K562 (cell line): ENCODE measurements around the gene SIT1. TPM values are rescaled to one million over a fixed set of nuclear protein-coding genes. Genes with fewer than 3 reads are reported as not detected.

Experiments
- ATAC-seq: fragments of 200-7000 bp; cut with Tn5 transposase; 3 replicates; pipeline ENCODE4 v1.9.1; 2020; ENCODE audit warnings: moderate library complexity
- BruUV-seq: library from RNA; stranded (reverse); fragments of 400-500 nt; replicated peaks from 2 replicates; lab custom pipeline; 2021; lab: Mats Ljungman, UMichigan
- CTCF ChIA-PET: fragments of 300-600 bp; formaldehyde crosslinking; extraction: SDS; loops from one replicate; lab custom pipeline; 2021; ENCODE audit warnings: low intra/inter-chr PET ratio; lab: Yijun Ruan, JAX
- POLR2A ChIA-PET: fragments of 300-600, 350-650 bp; sonication (Branson Sonifier 250); formaldehyde crosslinking; extraction: SDS; loops from one replicate; lab custom pipeline; 2021; ENCODE audit warnings: antibody characterized with exemption, inconsistent platforms; lab: Yijun Ruan, JAX
- DNase-seq, 4 experiments: peaks; one replicate each; pipeline versions ENCODE4 v3.0.0 to v3.0.0-alpha.2; 2011 to 2018; ENCODE audit warnings: low spot score in 3 of 4, mixed read lengths in 3 of 4; ENCODE audit errors: extremely low read depth in 1 of 4
- FAIRE-seq: peaks from 2 replicates; lab custom pipeline; 2011; peaks lifted over from hg19 to GRCh38; lab: Jason Lieb, UNC
- H2AFZ ChIP-seq: 2 replicates; pipeline ENCODE4 v1.6.0; 2011; ENCODE audit warnings: low read depth, low read length, control low read depth, inconsistent platforms
- H3K27ac ChIP-seq: fragments of 200-600 bp; 3 replicates; pipeline ENCODE4 v1.8.0; 2011; ENCODE audit warnings: low read depth, mild to moderate bottlenecking, control low read depth, inconsistent platforms, low read length, moderate library complexity, mixed read lengths; ENCODE audit errors: extremely low read depth
- H3K27me3 ChIP-seq, 2 experiments: fragments of 300-600 bp in 1 of 2; 2 replicates in 1 of 2; 3 replicates in 1 of 2; pipeline versions ENCODE4 v1.6.0 to v1.8.0; 2011; ENCODE audit warnings: inconsistent platforms in 2 of 2, low read length in 2 of 2, mild to moderate bottlenecking in 1 of 2, mixed read lengths in 1 of 2, moderate library complexity in 1 of 2; ENCODE audit not compliant: control insufficient read depth in 2 of 2, insufficient read depth in 2 of 2
- H3K36me3 ChIP-seq: fragments of 300-600 bp; 3 replicates; pipeline ENCODE4 v1.8.0; 2011; ENCODE audit warnings: mild to moderate bottlenecking, low read length, inconsistent platforms; ENCODE audit not compliant: control insufficient read depth, insufficient read depth
- H3K4me1 ChIP-seq, 2 experiments: fragments of 200-600 bp in 1 of 2; replicated peaks in 1 of 2; 2 replicates in 1 of 2; 3 replicates in 1 of 2; pipeline versions ENCODE4 v1.5.1 to v1.8.0; 2011; ENCODE audit warnings: inconsistent platforms in 2 of 2, low read length in 2 of 2, mild to moderate bottlenecking in 1 of 2, mixed read lengths in 1 of 2, moderate library complexity in 1 of 2; ENCODE audit not compliant: control insufficient read depth in 2 of 2, insufficient read depth in 2 of 2
- H3K4me2 ChIP-seq: 2 replicates; pipeline ENCODE4 v1.6.1; 2011; ENCODE audit warnings: low read length, control low read depth, inconsistent platforms, mixed read lengths; ENCODE audit not compliant: insufficient read depth
- H3K4me3 ChIP-seq: fragments of 200-600 bp; sonication (generic), shearing (Covaris generic); 2 replicates; pipeline ENCODE4 v1.5.1; 2016; ENCODE audit warnings: control low read depth, inconsistent platforms
- H3K79me2 ChIP-seq: fragments of 200-600 bp; 3 replicates; pipeline ENCODE4 v1.8.0; 2011; ENCODE audit warnings: low read length, inconsistent platforms; ENCODE audit not compliant: control insufficient read depth, insufficient read depth
- H3K9ac ChIP-seq, 2 experiments: 2 replicates each; pipeline versions ENCODE4 v1.6.0 to v1.6.1; 2011; ENCODE audit warnings: low read depth in 2 of 2, low read length in 2 of 2, control low read depth in 1 of 2, inconsistent platforms in 1 of 2, mild to moderate bottlenecking in 1 of 2, mixed read lengths in 1 of 2; ENCODE audit not compliant: insufficient read depth in 1 of 2
- H3K9me1 ChIP-seq: one replicate; pipeline ENCODE4 v1.6.0; 2011; ENCODE audit warnings: inconsistent platforms, mild to moderate bottlenecking, low read length, moderate library complexity; ENCODE audit not compliant: control insufficient read depth, insufficient read depth
- H3K9me3 ChIP-seq: replicated peaks from 2 replicates; pipeline ENCODE4 v1.5.1; 2011; ENCODE audit warnings: low read depth, low read length, inconsistent platforms; ENCODE audit not compliant: control insufficient read depth, insufficient read depth
- H4K20me1 ChIP-seq: replicated peaks from 2 replicates; pipeline ENCODE4 v1.6.1; 2011; ENCODE audit warnings: low read length, inconsistent platforms, mixed read lengths; ENCODE audit not compliant: control insufficient read depth, insufficient read depth
- AFF4 ChIP-seq: sonication (generic); formaldehyde crosslinking; IDR thresholded peaks from 2 replicates; pipeline ENCODE4 v1.8.0; 2023; ENCODE audit warnings: mild to moderate bottlenecking, missing genetic modification reagents
- CBX1 ChIP-seq: sonication (generic); IDR thresholded peaks from 2 replicates; pipeline ENCODE4 v1.6.1; 2016; ENCODE audit warnings: antibody characterized with exemption, low read depth, mild to moderate bottlenecking
- FUS ChIP-seq: fragments of 200-400 bp; formaldehyde crosslinking; optimal IDR thresholded peaks from 2 replicates; pipeline ENCODE3; 2017; ENCODE audit warnings: low read depth, low read length
- RFX5 ChIP-seq: IDR thresholded peaks from 2 replicates; pipeline ENCODE4 v1.6.1; 2011; ENCODE audit warnings: low read depth, mild to moderate bottlenecking, improper control_type of control experiment, low read length
- SRSF7 ChIP-seq: fragments of 200-400 bp; formaldehyde crosslinking; optimal IDR thresholded peaks from 2 replicates; pipeline ENCODE3; 2017; ENCODE audit warnings: mild to moderate bottlenecking, low read depth, low read length
- TCF7L2 ChIP-seq: fragments of 150-350 bp; IDR thresholded peaks from 2 replicates; pipeline ENCODE4 v1.6.1; 2016; ENCODE audit warnings: low read depth, mild to moderate bottlenecking, low read length, moderate library complexity
- ZNF644 ChIP-seq: fragments of 200-800 bp; sonication (Bioruptor generic); IDR thresholded peaks from 2 replicates; pipeline ENCODE4 v1.6.1; 2016; ENCODE audit warnings: low read depth, missing genetic modification characterization, missing compliant biosample characterization
- ZNF696 ChIP-seq: fragments of 250-450 bp; sonication (Bioruptor Pico); conservative IDR thresholded peaks from 2 replicates; pipeline ENCODE4 v1.4.0; 2020; ENCODE audit warnings: mild to moderate bottlenecking, moderate library complexity
- ZNF76 ChIP-seq: fragments of 250-450 bp; sonication (Bioruptor Pico); IDR thresholded peaks from 2 replicates; pipeline ENCODE4 v1.4.0; 2020; ENCODE audit warnings: mild to moderate bottlenecking, moderate library complexity, borderline replicate concordance
- WGBS: fragments of 100-300 bp; shearing (Covaris generic); methylation state at CpG from one replicate; pipeline ENCODE4 v1.1.6; 2016; ENCODE audit warnings: low coverage, mixed read lengths; ENCODE audit not compliant: insufficient coverage; ENCODE audit errors: missing lambda C conversion rate; 5-methylcytosine and 5-hydroxymethylcytosine counted together
- in situ Hi-C: fragments of 300-500 bp; cut with MboI; formaldehyde crosslinking; loops from 4 replicates; pipeline ENCODE4 v1.15.0; 2018; ENCODE audit warnings: inconsistent platforms, mixed read lengths
- intact Hi-C: fragments of 100-400 bp; cut with micrococcal nuclease; formaldehyde crosslinking; loops from 2 replicates; pipeline ENCODE4 v1.14.2; 2022
- polyA plus RNA-seq, 8 experiments: library from polyadenylated mRNA; depleted of rRNA in 4 of 8; stranded (reverse) in 5 of 8; unstranded in 3 of 8; fragments of >200 nt; fragmentation: Nextera tagmentation in 2 of 8; fragmentation: Illumina TruSeq in 1 of 8; extraction: Ambion mirVana in 2 of 8; extraction: Trizol in 1 of 8; gene quantifications; 2 replicates each; pipeline versions ENCODE4 v1.2.1 to v1.2.3, GENCODE V29; 2011 to 2014; ENCODE audit warnings: inconsistent platforms in 1 of 8, missing spikeins in 1 of 8
- total RNA-seq, 7 experiments: library from RNA; depleted of rRNA in 6 of 7; stranded (reverse); fragments of >200 nt in 6 of 7; fragmentation: Illumina TruSeq in 2 of 7; extraction: Trizol in 2 of 7; gene quantifications; 2 replicates each; pipeline versions ENCODE4 v1.2.1 to v1.2.3, GENCODE V29; 2011 to 2021; ENCODE audit warnings: low replicate concordance in 1 of 7

Gene SIT1
- total and polyA plus RNA-seq, 9 of the 15 experiments (the other 6 are each of a cell fraction or from before 2014, with no cell fraction given): not detected

DNA sequence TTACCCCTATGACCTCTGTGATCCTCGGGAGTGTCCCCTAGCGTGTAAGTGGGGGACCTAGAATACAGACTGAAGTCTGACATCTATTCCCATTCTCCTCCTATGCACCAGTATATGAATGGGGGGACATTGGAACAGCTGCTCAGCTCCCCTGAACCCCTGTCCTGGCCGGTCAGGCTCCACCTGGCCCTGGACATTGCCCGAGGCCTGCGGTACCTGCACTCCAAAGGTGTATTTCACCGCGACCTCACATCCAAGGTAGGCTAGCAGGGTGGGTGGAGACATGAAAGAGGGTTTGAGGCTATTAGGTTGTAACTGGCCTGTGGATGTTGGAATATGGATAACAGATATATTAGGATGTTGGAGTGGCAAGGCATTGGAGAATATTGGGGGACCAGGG is 44.0 kb downstream of the SIT1 start:
- in situ Hi-C loops: loop anchor here (5.0 kb wide), 1 partner anchor 41 kb away; no protein-coding TSS in a partner anchor
- POLR2A ChIA-PET: no interaction called here
- intact Hi-C loops: no loop called here

More for the DNA sequence above, 44.0 kb downstream of the SIT1 start:
- CTCF ChIA-PET: no interaction called here
- WGBS: 80% methylated on average over 3 of the region's 7 CpGs
- Histone ChIP-seq H3K9me1 (no peaks in the 10 kb centered on the region), H3K9me3 (no peaks in the 10 kb centered on the region), H4K20me1 (no peaks in the 10 kb centered on the region), H3K4me2 (no peak overlapping the region), H3K79me2 (0 out of 3 replicates have a peak, but pooled peaks cover 4% of the 10 kb centered on the region), H3K36me3 (peaks cover 11% of the 10 kb centered on the region; the same call in 1 of the 3 replicates), H3K9ac (no peak overlapping the region), H3K27ac (no peak overlapping the region), H3K4me1 (peaks cover 2 to 21% of the 10 kb centered on the region in 2 experiments; a peak in 3 of 5 replicates), H3K4me3 (no peak overlapping the region), H2AFZ (no peak overlapping the region), H3K27me3 (no peaks in the 10 kb centered on the region)
- TF ChIP-seq TCF7L2: no peak
- no peak for TF ChIP-seq AFF4 (CRISPR knock-in tag)
- TF ChIP-seq CBX1: no peak
- no peak for TF ChIP-seq RFX5
- TF ChIP-seq SRSF7: no peak
- no peak for TF ChIP-seq ZNF644 (tag)
- TF ChIP-seq ZNF696: no peak
- no peak for TF ChIP-seq ZNF76
- TF ChIP-seq FUS: no peak
- no peak for DNase-seq
- BruUV-seq: TSS peak; percentile 54
- no peak for FAIRE-seq
- ATAC-seq: no peak
